Stimulated activated CD8-positive, alpha-beta memory T cell treated with anti-CD3 and anti-CD28 coated beads, Interleukin-7, amount 100 ng/mL, for 24 hours (primary cell): ENCODE results near the gene IL4I1.

Source experiments
- DNase-seq: peaks from one replicate; pipeline ENCODE4 v3.0.0-alpha.2; 2020; ENCODE audit warnings: low read depth

The IL4I1 gene

DNA sequence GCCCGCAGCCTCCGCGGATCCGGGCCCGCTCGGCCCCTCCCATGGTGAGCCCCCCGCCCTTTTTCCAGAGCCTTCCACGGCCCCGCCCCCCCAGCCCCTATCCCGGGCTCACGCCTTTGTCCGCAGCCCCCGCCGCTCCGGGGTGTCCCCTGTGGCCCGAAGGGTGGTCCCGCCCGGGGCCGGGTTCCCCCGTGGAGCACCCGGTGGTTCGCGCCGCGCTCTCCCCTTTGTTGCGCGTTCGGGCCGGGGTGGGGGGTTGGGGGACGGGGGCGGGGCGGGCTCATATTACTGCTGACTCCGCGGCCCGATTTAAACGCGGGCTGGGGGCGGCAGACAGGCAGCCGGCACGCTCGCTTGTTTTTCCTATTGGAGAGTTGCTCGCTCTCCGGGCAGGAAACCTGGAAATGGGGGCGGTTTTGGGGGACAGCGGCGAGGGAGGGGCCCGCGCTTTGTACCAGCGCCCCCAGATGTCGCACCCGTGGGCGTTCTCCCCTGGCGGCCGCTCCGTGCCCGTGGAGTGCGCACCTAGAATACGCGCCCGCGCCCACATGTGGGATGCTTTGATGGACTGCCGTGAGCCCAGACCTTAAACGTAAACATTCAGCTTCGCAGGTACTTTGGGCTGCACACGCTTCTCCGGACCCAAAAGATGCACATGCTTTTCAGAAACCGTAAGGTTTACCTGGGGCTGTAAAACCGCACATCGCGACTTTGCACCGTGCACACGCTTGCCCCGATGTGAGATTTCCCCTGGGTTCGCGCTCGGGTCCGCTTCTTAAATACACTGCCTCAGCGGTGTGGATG, 45.0 kb downstream of the IL4I1 start:
- DNase-seq: no peak

DNA sequence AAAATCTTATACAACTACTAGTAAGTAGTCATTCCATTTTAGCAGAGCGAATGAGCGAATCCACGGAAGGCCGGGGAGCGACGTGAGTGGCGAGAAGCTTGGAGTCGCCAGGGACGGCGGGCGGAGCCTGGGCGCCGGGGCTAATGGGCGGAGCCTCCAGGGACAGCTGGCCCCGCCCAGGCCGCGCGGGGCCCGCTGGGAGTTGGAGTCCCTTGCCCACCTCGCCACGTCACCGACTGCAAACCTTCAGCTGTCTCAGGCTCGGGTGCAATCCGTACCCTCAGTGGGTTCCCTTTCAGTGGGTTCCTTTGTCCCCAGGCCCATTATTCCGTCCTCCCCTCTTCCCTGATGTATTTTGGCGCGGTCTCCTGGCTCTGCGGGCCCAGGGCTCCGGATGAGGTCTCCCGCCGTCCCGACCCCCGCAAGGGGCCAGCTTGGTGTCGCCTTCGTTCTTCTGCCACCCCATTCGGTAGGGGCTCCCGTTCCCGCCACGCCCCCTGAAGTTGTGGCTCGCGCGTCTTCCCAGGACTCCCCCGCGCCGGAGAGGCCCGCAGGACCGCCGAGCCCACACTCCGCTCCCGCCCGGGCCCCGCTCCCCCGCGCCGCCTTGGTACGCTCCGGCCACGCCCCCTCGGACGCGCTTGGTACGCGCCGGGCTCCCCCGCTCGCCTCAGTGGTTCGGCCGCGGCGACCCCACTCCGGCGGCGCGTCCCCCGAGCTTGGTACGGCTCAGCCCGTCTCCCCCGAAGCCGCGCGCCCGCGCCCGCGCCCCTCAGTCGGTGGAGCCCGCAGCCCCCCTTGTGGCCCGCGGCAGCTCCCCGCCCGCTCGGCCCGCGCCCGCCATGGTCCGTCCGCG, 46.0 kb downstream of the IL4I1 start, which contains the start of gene PTOV1:
TSS of gene PTOV1 (plus strand) at position 673 of the 856 bp plus-strand sequence.
- DNase-seq: peak; percentile 69

DNA sequence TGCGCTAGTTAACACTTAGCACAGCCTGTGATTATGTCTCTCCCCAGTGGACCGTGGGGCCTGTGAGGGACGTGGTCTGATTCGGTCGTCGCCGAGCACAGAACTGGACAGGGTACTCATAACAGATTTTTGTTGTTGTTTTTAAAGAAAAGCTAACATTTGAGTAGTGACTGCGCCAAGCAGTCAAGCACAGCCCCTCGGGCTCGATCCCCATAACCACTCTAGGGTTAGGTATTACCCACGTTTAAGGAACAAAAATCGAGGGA, 46.5 kb downstream of the IL4I1 start:
- no peak for DNase-seq

DNA sequence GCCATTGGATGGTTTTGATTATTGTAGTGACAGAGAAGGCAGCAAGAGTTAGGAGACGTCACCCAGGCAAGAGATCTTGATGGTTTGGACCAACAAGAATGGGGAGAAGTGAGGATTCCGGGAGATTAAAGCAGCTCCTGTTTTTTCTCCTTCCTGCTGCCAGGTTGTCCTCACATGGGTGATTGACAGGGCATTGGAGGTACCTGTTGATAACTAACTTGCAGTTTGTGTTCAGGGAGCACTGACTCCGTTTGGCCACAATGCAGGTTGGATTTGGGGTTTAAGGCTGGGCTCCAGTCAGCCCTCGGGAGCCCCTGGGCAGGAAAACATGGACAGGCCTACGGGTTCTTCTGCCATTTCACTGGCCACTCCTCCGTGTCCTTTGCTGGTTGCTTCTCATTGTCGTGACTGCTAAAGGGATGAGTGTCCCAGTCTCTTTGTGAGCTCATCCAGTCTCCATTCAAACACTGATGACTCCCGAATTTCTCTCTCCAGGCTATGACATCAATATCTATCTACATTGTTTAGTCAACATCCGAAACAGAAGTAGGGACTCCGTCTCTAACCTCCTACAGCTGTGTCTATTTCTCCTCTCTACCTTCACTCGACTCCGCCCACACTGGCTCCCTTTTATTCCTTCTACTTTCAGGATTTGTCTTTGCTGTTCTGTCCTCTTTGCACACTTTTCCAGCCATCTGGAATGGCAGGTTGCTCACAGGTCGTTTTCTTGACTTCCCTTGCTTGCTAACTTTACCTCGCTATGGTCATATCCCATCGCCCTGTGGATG, 47.1 kb downstream of the IL4I1 start:
- DNase-seq: no peak

DNA sequence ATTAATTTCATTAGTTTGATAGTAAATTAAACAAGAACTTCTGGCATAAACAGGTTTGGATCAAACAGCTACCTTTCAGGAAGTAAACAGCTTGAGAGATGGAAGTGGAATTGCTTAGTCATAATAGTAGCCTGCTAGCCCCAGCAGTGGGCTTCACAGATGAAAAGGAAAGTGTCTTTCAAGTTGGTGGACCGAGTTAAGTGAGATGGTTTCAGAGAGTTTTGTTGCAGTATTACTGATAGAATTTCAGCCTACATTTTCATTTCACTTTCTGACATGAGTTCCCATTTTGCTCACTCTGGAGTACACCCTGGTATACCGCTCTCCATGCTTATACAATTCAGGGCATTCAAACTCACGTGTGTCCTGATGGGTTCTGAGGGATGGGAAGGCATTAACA, 47.7 kb downstream of the IL4I1 start:
- no peak for DNase-seq

DNA sequence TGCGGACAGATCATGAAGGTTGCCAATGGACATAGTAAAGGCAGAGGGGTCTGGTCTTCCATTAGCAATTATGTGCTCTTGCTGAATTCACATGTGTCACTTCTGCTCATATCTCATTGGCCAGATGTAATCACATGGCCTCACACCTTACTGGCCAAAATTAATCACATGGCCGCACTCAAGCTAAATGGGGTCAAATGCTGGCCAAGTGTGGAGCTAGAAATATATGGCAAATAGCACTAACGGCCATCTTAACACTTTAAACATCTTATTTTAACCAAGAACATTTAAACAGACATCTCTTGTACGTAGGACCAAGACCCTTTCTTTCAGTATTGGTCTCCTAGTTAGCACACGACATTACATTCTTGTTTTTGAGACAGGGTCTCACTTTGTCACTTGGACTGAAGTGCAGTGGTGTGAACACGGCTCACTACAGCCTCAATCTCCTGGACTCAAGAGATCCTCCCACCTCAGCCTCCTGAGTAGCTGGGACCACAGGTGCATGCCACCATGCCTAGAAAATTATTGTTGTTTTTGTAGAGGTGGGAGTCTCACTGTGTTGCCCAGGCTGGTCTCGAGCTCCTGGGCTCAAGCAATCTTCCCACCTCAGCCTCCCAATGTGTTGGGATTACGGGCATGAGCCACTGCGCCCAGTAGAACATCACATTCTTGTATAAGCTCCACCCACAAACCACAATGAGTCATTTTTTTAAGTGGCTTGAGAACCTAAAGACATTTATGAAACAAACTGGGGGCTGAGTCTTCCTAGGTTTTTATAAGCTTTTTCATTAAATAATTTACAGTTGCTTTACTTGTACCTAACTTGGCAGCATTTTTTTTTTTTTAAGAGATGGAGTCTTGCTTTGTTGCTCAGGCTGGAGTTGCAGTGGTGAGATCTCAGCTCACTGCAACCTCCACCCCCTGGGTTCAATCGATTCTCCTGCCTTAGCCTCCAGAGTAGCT, 48.7 kb downstream of the IL4I1 start:
- DNase-seq: no peak

DNA sequence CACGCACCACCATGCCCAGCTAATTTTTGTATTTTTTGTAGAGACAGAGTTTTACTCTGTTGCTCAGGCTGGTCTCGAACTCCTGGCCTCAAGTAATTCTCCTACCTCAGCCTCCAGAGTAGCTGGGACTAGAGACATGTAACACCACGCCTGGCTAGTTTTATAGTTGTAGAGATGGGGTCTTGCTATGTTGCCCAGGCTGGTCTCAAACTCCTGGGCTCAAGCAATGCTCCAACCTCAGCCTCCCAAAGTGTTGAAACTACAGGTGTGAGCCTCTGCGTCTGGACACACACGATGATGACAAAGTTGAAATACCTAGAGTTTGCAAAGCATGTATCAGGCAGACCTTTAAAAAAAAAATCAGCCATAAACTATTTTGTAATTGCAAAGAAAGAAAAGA, 50.3 kb downstream of the IL4I1 start:
- no peak for DNase-seq

DNA sequence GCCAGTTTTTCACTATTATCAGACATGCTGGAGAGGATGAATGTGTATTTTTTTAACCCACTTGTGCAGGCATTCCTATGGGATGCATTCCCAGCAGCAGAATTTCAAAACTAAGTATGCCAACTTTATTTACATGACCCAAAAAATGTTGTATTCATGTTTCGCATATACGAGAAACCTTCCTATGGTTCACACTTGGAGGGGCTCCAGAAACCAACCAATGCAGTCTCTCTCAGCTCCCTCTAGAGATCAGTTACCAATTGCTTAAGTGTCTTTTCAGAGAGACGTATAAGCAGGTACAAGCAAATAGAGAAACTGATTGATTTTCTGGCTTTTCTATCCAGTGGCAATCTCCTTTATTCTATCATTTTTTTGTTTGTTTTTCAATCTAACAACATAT, 51.3 kb downstream of the IL4I1 start:
- DNase-seq: no peak

DNA sequence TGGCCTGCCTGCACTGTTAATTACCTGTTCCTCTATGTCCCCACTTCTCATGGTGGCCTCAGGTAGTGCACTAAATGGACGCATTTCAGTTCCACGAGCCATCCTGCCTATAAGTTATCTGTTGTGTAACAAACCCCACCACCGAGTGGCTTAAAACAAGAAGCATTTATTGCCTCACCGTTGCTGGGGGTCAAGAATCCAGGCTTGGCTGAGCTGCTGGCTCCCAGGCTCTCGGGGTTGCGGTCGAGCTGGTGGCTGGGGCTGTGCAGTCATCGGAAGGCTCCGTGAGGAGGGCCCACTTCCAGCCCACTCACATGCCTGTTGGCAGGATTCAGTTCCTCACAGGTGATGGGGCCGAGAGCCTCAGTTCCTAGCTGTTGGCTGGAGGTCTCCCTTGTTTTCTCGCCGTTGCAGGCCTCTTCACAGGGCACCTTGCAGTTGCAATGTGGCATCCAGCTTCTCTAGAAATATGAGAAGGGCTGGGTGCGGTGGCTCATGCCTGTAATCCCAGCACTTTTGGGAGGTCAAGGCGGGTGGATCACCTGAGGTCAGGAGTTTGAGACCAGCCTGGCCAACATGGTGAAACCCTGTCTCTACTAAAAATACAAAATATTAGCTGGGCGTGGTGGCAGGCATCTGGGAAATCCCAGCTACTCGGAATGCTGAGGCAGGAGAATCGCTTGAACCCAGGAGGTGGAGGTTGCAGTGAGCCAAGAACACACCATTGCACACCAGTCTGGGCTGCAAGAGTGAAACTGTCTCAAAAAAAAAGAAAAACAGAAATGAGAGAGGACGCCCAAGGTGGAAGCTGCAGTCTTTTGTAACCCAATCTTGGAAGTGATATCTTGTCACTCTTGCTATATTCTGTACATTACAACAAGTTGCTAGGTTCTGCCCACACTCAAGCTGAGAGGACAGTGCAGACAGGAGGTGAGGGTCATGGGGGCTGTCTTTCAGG, 52.3 kb downstream of the IL4I1 start:
- no peak for DNase-seq

DNA sequence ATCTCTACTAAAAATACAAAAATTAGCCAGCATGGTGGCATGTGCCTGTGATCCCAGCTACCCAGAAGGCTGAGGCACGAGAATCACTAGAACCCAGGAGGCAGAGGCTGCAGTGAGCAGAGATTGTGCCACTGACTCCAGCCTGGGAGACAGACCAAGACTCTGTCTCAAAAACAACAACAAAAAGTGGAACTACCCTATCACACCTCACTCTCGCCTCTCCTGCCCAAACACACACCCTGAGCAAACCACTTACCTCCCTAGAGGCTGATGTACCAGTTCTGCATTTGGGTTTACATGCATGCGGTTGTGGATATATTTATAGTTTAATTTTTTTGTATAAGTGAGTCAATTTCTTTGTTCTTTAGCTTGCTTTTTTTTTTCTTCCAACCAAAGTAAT, 53.4 kb downstream of the IL4I1 start:
- DNase-seq: no peak

DNA sequence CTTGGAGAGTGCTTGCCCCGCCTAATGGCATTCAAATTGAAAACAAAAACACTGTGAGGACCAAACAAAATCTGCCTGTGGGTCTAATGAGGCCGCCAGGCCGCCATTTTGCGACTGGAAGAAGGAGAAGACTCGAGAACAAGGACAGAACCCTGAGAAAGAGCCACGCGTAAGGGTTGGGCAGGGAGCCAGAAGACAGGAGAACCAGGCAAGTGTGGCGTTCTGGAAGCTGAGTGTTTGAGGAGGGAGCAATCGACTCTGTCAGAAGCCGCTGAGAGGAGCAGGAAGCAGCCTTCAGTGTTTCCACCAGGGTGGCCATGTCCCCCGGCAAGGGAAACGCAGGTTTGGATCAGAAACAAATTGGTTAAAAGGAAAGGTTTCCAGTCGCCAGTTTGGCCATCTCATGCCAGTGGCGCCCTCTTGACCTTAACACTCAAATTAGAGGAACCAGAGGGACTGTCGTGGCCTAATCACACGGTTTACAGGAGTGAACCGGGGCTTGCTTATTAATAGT, 55.9 kb downstream of the IL4I1 start:
- DNase-seq: no peak

DNA sequence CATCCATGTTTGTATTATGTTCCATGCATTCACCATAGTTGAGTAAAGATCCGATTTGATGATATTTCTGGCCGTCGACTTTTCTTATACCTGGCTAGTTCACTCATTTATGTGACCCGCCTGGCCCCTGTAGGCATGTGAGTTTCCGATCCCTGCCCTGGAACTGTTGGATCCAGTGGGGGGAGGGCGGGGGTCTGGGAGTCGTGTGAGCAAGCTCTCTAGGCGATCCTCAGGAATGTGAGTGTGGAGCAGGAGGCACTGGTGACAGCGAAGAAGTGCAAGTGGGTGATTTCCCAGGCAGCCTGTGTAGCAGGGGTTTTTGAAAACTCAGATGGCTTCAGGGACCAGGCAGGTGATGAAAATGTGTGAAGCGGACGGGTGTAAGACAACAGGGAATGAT, 56.4 kb downstream of the IL4I1 start:
- DNase-seq: no peak

DNA sequence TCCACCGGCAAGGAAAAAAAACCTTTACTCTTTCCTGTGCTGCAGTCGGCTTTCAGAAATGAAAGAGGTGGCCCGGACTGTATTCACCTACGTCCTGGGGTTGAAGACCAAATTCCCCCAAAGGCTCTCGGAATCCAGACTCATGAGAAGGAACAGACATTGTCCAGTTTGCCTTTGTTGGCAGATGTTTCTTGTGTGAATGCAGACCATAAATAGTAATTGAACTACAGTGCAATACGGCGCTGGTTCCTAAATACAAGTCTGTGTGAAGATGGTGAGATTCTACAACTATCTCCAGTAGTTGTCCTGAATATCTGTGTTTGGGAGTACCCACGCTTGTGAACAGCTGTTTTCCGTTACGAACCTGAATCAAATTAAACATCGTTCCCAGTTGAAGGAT, 57.0 kb downstream of the IL4I1 start:
- DNase-seq: no peak
